Stimulated activated CD8-positive, alpha-beta memory T cell treated with anti-CD3 and anti-CD28 coated beads, Interleukin-12 subunit alpha, Interleukin-12 subunit beta, amount 100 ng/mL, for 24 hours (primary cell): ENCODE measurements around the gene PAX6.

Experiments used
- DNase-seq: peaks from one replicate; pipeline ENCODE4 v3.0.0-alpha.2; 2020; ENCODE audit errors: extremely low read depth

Gene PAX6

GRCh38 chr11:31822175-31822926, 11.2 kb upstream of the PAX6 start:
- DNase-seq: no peak

- DNase-seq: no peak
These were observed 10.6 kb upstream of the PAX6 start for GRCh38 chr11:31821766-31822165.

- DNase-seq: no peak
These were observed 10.2 kb upstream of the PAX6 start for GRCh38 chr11:31821235-31821764.

GRCh38 chr11:31820438-31820818, 9.3 kb upstream of the PAX6 start:
- no peak for DNase-seq

- no peak for DNase-seq
These were observed 8.7 kb upstream of the PAX6 start for GRCh38 chr11:31819621-31820437.

DNA sequence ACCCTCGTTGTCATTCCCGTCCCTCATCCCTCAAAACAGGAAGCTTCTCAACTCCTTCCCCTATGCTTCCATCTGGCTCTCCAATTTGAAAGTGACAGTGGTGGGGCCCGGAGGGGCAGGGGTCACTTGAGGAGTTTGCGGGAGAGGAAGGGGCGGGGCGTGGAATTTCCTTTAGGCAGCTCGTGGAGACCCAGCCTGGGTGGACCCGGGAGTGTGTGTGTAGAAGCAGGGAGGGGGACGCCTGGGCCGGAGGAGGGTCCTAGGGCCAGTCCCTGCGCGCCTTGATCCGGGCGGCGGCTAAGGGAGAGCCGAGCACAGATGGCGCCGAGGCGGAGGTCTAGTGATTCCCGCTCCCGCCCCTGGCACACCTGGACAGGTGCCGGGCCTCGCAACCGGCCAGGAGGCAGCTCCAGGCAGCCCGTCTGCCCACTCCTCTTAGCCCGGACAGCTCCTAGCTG, 7.8 kb upstream of the PAX6 start:
- no peak for DNase-seq

- no peak for DNase-seq
These were observed 7.3 kb upstream of the PAX6 start for GRCh38 chr11:31818425-31818755.

DNA sequence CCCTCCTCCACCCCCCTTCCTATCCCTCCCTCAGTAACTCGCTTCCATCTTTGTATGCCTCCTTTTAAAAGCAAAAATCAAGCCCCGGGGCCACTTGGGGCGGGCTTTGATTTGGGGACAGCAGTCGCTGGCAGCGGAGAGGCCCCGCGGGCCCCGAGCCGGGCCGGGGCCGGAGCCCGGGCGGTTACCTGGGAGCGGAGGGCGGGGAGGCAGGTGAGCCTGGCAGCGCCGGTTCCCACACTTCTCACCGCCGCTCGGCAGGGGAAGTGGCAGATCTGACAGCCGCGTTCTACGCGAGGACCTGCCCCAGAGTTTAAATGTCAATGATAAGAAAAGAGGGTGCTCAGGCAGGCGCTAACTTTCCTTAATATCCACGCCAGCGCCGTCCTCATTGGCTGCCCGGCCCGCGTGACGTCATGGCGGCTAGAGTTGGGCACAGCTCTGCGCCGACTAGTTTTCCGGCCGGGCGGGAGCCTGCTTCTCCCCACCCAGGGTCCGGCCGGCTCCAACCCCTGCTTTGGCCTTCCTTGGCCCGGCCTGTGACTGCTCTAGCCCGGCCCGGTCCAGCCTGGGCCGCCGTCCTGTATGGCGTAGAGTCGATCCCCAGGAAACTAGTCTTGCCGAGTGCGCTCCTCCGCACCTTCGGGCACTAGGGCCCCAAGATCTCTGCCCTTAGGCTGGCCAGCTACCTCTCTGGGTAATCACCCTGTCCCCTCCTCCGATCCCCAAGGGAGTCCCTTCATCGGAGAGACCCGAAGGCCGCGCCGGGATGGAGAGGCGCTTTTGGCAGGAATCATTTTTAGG, 6.7 kb upstream of the PAX6 start:
- no peak for DNase-seq

DNA sequence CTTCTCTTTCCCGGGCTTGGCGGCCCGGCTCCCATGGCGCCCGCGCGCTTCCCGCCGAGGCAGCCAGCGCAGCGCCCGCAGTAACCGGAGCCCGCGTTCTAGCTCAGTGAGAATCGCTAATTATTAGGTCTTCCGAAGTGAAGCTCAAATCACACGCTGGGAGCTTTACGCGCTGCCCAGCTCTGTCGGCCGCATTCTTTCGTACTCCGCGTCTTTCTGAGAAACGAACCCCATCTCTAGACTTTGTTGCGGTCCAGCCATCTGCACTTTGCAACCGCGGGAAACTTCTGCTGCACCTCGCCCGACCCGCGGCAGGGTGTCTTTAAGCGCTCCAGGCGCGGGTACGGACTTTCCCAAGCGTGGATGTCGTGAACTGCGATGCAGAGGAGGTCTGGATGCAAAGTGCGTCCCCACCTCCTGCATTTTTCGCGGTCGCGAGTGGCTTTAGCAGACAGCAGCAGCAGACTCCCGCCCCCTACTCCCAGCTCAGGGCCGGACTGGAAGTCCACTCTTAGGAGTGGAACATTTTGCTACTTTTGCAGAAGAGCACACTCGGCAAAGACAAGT, 6.0 kb upstream of the PAX6 start:
- DNase-seq: no peak

DNA sequence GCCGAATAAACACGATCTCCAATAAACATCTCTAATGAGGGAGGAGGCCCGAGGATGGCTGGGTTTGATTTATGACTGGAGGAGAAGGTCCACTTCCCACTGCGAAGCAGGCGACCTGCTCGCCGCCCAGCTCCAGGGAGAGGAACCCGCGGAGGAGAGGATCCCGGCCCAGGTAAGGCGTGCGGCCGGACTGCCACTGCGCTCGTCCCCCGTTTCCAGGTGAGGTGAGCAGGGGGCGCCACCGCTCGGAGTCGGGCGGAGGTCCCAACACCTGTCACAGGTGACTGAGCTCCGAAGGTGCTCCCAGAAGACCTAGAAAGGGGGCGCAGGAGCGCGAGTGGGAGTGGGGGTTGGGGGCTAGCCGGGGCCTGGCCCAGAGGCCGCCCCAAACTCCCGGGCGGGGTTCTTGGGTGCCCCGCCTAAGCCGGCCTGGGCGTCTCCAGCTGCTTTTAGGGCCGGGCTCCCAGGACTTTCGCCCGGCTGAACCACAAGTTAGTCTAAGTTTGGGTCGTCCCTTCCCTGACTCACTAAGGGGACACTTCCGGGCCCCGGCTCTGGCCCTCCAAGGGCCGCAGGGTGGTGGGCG, 5.4 kb upstream of the PAX6 start:
- no peak for DNase-seq

- no peak for DNase-seq
These were observed 4.8 kb upstream of the PAX6 start for GRCh38 chr11:31815711-31816467.

GRCh38 chr11:31814176-31814868, 3.2 kb upstream of the PAX6 start:
- DNase-seq: no peak

DNA sequence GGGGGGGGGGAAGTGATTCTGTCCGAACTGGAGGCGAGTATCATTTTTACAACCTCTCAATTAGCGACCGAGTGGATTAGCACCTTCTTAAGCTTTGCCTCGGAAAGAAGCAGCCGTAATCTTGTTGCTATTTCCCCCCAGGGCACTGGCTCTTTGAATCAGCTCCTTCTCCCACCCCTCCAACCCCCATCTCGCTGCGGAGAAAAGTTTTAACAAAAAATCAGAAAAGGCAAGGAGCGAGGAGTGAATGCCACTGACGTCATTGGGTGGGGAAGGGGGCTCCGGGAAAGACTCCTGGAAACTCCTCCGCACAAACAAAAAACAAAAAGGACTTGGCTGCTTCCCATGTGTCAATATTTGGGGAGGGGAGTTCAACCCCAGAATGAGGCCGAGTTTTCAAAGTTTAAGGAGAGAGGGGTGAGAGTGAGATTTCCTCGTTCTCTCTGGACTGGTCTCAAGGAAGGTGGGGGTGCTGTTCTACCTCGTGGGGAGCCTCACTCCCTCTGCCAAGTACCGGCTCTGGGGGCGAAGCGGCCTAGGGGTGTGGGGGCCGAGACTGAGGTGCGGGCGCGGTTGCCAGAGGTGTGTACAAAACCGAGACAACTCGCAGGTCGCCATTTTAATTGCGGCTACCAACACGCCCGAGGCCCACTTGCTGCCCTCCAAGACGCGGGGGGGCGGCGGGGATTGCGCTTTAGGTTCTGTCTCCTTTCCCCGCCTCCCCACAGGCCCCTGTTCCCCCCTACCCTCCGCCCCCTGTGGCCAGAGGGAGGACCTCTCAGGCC, 2.5 kb upstream of the PAX6 start:
- DNase-seq: no peak

DNA sequence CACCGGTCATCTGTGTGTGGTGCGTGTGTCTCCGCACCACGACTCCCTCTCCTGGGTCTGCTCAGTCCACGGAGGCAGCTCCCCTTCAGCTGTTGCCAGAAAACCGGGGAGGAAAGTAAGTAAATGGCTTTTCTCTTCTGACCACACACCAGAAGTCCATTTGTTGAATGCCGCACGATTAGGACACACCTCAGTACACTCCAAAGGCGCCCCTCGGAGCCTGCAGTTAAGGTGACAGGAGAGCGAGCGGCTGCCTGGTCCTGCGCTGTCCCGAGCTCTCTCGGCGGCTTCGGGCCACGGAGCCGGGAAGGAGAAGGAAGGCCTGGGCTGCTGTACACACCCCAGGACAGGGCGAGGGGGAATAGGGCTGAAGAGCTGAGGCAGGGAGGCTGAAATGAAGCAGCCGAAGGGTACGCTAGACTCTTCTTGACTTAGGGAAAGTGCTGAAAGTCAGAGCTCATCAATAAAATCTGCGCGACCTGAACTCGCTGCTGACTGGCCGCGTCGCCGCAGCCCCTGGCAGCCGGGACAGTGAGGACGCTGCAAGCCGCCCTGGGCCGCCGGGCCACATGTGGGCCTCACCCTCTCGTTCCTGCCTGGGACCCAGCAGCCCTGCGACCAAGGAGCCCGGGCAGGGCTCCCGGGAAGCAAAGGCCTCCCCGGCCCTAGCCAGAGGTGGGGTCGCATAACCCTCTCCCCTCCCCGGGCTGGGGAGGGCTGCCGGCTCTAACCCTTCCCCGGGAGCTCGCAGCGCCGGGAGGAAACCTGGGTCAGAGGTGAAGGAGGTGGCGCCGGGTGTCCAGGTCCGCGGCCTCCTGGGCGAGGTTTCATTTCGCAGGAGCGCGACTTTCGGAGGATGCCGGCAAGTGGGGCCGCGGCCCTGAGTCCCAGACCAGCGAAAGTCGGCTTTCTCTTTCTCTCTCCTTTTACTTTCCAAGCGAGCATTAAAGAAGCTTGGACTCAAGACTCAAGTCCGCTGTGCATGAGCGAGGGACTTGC, 1.6 kb upstream of the PAX6 start:
- DNase-seq: no peak

DNA sequence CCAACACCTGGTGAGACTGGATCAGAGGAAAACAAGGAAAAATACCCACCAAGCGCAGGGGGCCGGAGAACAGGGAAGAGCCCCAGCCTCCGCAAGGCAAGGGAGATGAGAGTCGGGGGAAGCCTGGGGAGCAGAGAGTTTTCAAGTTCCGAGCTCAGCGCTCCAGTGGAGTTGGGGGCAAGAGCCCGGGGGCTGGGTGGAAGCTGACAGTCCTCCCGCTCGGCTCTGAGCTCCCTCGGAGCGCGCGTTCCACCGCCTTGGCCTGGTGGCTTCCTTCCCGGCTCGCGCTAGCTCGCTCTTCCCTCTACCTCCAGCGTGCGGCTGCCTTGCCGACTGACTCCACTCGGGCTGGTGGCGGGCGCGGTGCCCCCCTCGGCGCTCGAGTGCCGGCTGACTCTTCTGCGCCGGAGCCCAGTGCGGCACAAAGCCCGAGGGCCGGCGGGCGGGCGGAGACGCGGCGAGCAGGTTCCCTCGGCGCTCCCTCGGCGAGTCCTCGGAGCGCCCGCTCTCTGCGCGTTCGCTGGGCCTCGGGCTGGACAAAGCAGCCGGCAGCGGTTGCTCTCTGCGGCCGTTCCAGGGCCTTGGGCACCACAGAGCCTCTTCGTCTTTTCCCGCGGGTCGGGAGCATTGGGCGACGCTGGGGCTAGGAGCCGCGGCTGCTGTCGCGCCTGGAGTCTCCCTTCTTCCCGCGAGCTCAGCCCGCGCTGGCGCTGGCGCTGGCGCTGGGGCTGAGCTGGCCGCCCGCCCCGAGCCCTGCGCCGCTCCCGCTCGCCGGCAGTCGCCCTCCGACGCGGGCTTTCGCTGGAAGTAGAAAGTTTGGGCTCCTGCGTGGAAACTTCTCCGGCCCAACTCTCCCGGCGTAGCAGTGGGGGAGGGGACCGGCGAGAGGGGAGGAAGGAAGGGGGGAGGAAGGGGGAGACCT, 1.0 kb downstream of the PAX6 start:
- DNase-seq: no peak

DNA sequence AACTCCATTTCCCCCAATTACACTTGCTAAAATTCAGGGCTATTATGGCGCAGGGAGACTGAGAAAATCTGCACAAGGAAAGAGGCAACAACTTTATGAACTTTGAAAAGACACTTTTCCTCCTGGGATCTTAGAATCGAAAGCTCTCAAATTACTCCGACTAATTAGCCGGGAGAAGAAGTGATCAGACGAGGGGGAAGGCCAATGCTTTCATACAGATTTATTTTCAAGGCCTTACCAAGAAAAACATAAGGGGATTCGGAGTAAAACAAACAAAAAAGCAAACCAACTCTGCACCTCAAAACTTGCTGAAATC, 1.6 kb downstream of the PAX6 start:
- DNase-seq: no peak
